Gastrocnemius medialis (tissue), 4 donors: ENCODE results near the gene C2orf92.

Source experiments
- CTCF ChIP-seq, 5 experiments: fragments of 450-650 bp in 3 of 5; fragments of 200-600 bp in 2 of 5; sonication (generic) in 2 of 5; IDR thresholded peaks in 4 of 5; conservative IDR thresholded peaks in 1 of 5; 1 replicate in 4 of 5; 2 replicates in 1 of 5; pipeline ENCODE4 v1.5.1; 2016 to 2019; ENCODE audit warnings: antibody characterized with exemption in 5 of 5, mild to moderate bottlenecking in 3 of 5, moderate library complexity in 3 of 5
- POLR2A ChIP-seq, 2 donors: fragments of 450-650 bp; IDR thresholded peaks; one replicate each; pipeline ENCODE4 v1.6.1; 2017; ENCODE audit warnings: antibody characterized with exemption in 2 of 2, mild to moderate bottlenecking in 2 of 2, moderate library complexity in 2 of 2

- TF ChIP-seq CTCF (IDR thresholded peaks at IDR 0.05 in 4 of 5, conservative IDR thresholded peaks at IDR 0.05 in 1 of 5) (no peak), POLR2A (IDR thresholded peaks at IDR 0.05) (no peak)
Observed at GRCh38 chr2:97658691-97659157, 10.8 kb upstream of the C2orf92 start.
